Measurements from ENCODE around the gene FN1. TPM values are rescaled to one million over a fixed set of nuclear protein-coding genes. Genes with fewer than 3 reads are reported as not detected.

FN1 gene
- total RNA-seq, 1 donor: 18,025 TPM

GRCh38 chr2:215430528-215431187, 5.2 kb downstream of the FN1 start:
- peak; percentile 47 for DNase-seq (ENCODE audit: insufficient read length, low spot score, missing footprints)
- Histone ChIP-seq H4K20me1 (ENCODE audit: insufficient read depth, low read length) (peaks cover 72% of the 10 kb centered on the region), H3K4me2 (ENCODE audit: insufficient read depth, low read length) (peak overlapping the region; percentile 93), H3K36me3 (ENCODE audit: insufficient read depth, low read length) (peaks cover 94% of the 10 kb centered on the region), H3K4me1 (ENCODE audit: insufficient read depth, low read length) (peaks cover 58% of the 10 kb centered on the region), H3K27ac (ENCODE audit: low read depth, low read length) (peak overlapping the region; percentile 95), H2AFZ (ENCODE audit: low read length) (no peak overlapping the region), H3K9me3 (ENCODE audit: low read depth, low read length) (no peaks in the 10 kb centered on the region), H3K4me3 (ENCODE audit: insufficient read depth, low read length) (peak overlapping the region; percentile 83), H3K27me3 (ENCODE audit: insufficient read depth, low read length) (no peaks in the 10 kb centered on the region), H3K79me2 (ENCODE audit: insufficient read depth, low read length) (peaks cover 73% of the 10 kb centered on the region)
- TF ChIP-seq, protein P1, sequence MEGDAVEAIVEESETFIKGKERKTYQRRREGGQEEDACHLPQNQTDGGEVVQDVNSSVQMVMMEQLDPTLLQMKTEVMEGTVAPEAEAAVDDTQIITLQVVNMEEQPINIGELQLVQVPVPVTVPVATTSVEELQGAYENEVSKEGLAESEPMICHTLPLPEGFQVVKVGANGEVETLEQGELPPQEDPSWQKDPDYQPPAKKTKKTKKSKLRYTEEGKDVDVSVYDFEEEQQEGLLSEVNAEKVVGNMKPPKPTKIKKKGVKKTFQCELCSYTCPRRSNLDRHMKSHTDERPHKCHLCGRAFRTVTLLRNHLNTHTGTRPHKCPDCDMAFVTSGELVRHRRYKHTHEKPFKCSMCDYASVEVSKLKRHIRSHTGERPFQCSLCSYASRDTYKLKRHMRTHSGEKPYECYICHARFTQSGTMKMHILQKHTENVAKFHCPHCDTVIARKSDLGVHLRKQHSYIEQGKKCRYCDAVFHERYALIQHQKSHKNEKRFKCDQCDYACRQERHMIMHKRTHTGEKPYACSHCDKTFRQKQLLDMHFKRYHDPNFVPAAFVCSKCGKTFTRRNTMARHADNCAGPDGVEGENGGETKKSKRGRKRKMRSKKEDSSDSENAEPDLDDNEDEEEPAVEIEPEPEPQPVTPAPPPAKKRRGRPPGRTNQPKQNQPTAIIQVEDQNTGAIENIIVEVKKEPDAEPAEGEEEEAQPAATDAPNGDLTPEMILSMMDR (IDR thresholded peaks at IDR 0.05; ENCODE audit: extremely low read depth, low read depth, low read length): no peak

- peak overlapping the region; percentile 83 for H3K4me3 ChIP-seq (ENCODE audit: insufficient read depth, low read length)
- H3K9me3 ChIP-seq (ENCODE audit: low read depth, low read length): no peaks in the 10 kb centered on the region
- H3K27ac ChIP-seq (ENCODE audit: low read depth, low read length): peak overlapping the region; percentile 95
- peaks cover 69% of the 10 kb centered on the region for H4K20me1 ChIP-seq (ENCODE audit: insufficient read depth, low read length)
- no peak for DNase-seq (ENCODE audit: insufficient read length, low spot score, missing footprints)
- TF ChIP-seq, protein P1 (IDR thresholded peaks at IDR 0.05; ENCODE audit: extremely low read depth, low read depth, low read length): no peak
- no peak overlapping the region for H2AFZ ChIP-seq (ENCODE audit: low read length)
- peaks cover 67% of the 10 kb centered on the region for H3K4me1 ChIP-seq (ENCODE audit: insufficient read depth, low read length)
- peak overlapping the region; percentile 93 for H3K4me2 ChIP-seq (ENCODE audit: insufficient read depth, low read length)
- H3K79me2 ChIP-seq (ENCODE audit: insufficient read depth, low read length): peaks cover 67% of the 10 kb centered on the region
- peaks cover 94% of the 10 kb centered on the region for H3K36me3 ChIP-seq (ENCODE audit: insufficient read depth, low read length)
- no peaks in the 10 kb centered on the region for H3K27me3 ChIP-seq (ENCODE audit: insufficient read depth, low read length)
Observed at GRCh38 chr2:215429424-215429823, 6.4 kb downstream of the FN1 start.

GRCh38 chr2:215428060-215428910, 7.6 kb downstream of the FN1 start:
- peaks cover 71% of the 10 kb centered on the region for H4K20me1 ChIP-seq (ENCODE audit: insufficient read depth, low read length)
- H3K4me1 ChIP-seq (ENCODE audit: insufficient read depth, low read length): peaks cover 78% of the 10 kb centered on the region
- H3K36me3 ChIP-seq (ENCODE audit: insufficient read depth, low read length): peaks cover 95% of the 10 kb centered on the region
- no peak for DNase-seq (ENCODE audit: insufficient read length, low spot score, missing footprints)
- H3K4me2 ChIP-seq (ENCODE audit: insufficient read depth, low read length): peak overlapping the region; percentile 59
- no peak overlapping the region for H2AFZ ChIP-seq (ENCODE audit: low read length)
- peak overlapping the region; percentile 83 for H3K4me3 ChIP-seq (ENCODE audit: insufficient read depth, low read length)
- TF ChIP-seq, protein P1 (IDR thresholded peaks at IDR 0.05; ENCODE audit: extremely low read depth, low read depth, low read length): no peak
- peak overlapping the region; percentile 40 for H3K27ac ChIP-seq (ENCODE audit: low read depth, low read length)
- H3K79me2 ChIP-seq (ENCODE audit: insufficient read depth, low read length): peaks cover 66% of the 10 kb centered on the region
- H3K27me3 ChIP-seq (ENCODE audit: insufficient read depth, low read length): no peaks in the 10 kb centered on the region
- no peaks in the 10 kb centered on the region for H3K9me3 ChIP-seq (ENCODE audit: low read depth, low read length)

- DNase-seq (ENCODE audit: insufficient read length, low spot score, missing footprints): no peak
- peak overlapping the region; percentile 83 for H3K4me3 ChIP-seq (ENCODE audit: insufficient read depth, low read length)
- peak overlapping the region; percentile 40 for H3K27ac ChIP-seq (ENCODE audit: low read depth, low read length)
- peaks cover 77% of the 10 kb centered on the region for H3K4me1 ChIP-seq (ENCODE audit: insufficient read depth, low read length)
- H3K9me3 ChIP-seq (ENCODE audit: low read depth, low read length): no peaks in the 10 kb centered on the region
- peaks cover 95% of the 10 kb centered on the region for H3K36me3 ChIP-seq (ENCODE audit: insufficient read depth, low read length)
- TF ChIP-seq, protein P1 (IDR thresholded peaks at IDR 0.05; ENCODE audit: extremely low read depth, low read depth, low read length): no peak
- no peak overlapping the region for H2AFZ ChIP-seq (ENCODE audit: low read length)
- H4K20me1 ChIP-seq (ENCODE audit: insufficient read depth, low read length): peaks cover 65% of the 10 kb centered on the region
- H3K4me2 ChIP-seq (ENCODE audit: insufficient read depth, low read length): peak overlapping the region; percentile 59
- peaks cover 62% of the 10 kb centered on the region for H3K79me2 ChIP-seq (ENCODE audit: insufficient read depth, low read length)
- no peaks in the 10 kb centered on the region for H3K27me3 ChIP-seq (ENCODE audit: insufficient read depth, low read length)
Observed at GRCh38 chr2:215427585-215427984, 8.3 kb downstream of the FN1 start.
